ENCODE measurements around the gene TOP3B. TPM values are rescaled to one million over a fixed set of nuclear protein-coding genes. Genes with fewer than 3 reads are reported as not detected.
A peak's percentile ranks its signal among the peaks of the same experiment; 100 is the strongest.

TOP3B gene
- total and polyA plus RNA-seq, 8 donors: 22.5 to 43.5 (median 30.6) TPM

- no peak overlapping the region for H3K4me3 ChIP-seq
- H3K9me3 ChIP-seq: no peaks in the 10 kb centered on the region
- H3K36me3 ChIP-seq: no peaks in the 10 kb centered on the region
- no peaks in the 10 kb centered on the region for H3K27me3 ChIP-seq
- no peak overlapping the region for H3K27ac ChIP-seq
- intact Hi-C loops (cut with DNase I): no loop called here
- ATAC-seq (no peak), DNase-seq (peak in 1 of 4 donors; percentile 20)
- TF ChIP-seq, protein P1, sequence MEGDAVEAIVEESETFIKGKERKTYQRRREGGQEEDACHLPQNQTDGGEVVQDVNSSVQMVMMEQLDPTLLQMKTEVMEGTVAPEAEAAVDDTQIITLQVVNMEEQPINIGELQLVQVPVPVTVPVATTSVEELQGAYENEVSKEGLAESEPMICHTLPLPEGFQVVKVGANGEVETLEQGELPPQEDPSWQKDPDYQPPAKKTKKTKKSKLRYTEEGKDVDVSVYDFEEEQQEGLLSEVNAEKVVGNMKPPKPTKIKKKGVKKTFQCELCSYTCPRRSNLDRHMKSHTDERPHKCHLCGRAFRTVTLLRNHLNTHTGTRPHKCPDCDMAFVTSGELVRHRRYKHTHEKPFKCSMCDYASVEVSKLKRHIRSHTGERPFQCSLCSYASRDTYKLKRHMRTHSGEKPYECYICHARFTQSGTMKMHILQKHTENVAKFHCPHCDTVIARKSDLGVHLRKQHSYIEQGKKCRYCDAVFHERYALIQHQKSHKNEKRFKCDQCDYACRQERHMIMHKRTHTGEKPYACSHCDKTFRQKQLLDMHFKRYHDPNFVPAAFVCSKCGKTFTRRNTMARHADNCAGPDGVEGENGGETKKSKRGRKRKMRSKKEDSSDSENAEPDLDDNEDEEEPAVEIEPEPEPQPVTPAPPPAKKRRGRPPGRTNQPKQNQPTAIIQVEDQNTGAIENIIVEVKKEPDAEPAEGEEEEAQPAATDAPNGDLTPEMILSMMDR (IDR thresholded peaks at IDR 0.05): no peak
- no peaks in the 10 kb centered on the region for H3K4me1 ChIP-seq
Observed at GRCh38 chr22:21907638-21908522, 74.7 kb downstream of the TOP3B start.

Other genes with a start within 250 kb of the TOP3B start
- gene YPEL1, start 247.0 kb downstream of the TOP3B start, total RNA-seq: 1 to 10 TPM; 2.4 to 6.9 TPM
- gene YPEL1, start 247.0 kb downstream of the TOP3B start, polyA plus RNA-seq (ENCODE audit: insufficient read length in 6 of 6): 10 to 100 TPM; 16.2 to 20.9 (median 19.3) TPM
- gene MAPK1, start 115.1 kb downstream of the TOP3B start, total RNA-seq: 100 to 1,000 TPM; 163 to 171 TPM
- 100 to 1,000 TPM in 3 of 6 donors, 10 to 100 TPM in 3; 89.8 to 113 (median 100) TPM for gene MAPK1, start 115.1 kb downstream of the TOP3B start, polyA plus RNA-seq (ENCODE audit: insufficient read length in 6 of 6)
- 10 to 100 TPM; 31.0 to 55.8 TPM for gene PPM1F, start 29.9 kb downstream of the TOP3B start, total RNA-seq
- 10 to 100 TPM; 37.0 to 60.0 (median 51.3) TPM for gene PPM1F, start 29.9 kb downstream of the TOP3B start, polyA plus RNA-seq (ENCODE audit: insufficient read length in 6 of 6)

All from left lung (tissue), 10 donors.